ENCODE data around the gene BARX1.
A peak's percentile ranks its signal among the peaks of the same experiment; 100 is the strongest.

Gene BARX1

DNA sequence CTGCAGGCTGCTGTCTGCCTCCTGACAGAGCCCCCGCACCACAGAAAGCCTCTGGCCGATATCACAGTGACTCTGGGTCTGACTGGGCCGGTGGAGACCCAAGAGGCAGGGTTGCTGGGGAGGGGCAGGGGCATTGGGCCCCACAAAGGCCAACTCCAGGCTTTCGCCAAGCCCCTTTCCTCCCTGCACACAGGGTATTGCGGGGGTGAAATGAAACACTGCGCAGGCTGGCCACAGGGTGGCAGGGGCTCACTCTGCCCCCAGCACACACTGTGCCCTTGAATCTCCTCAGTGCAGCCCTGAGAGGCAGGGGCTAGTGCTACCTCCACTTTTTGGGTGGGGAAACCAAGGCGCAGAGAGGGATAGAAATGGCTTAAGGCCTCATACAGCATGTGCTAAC lies 44.6 kb downstream of the BARX1 start:
- ChIA-PET POLR2A (no interaction called here), CTCF (no interaction called here)
- DNase-seq (ENCODE audit: extremely low spot score): no peak
- TF ChIP-seq FOXA1 (IDR thresholded peaks at IDR 0.05) (no peak), TARDBP (IDR thresholded peaks at IDR 0.05) (no peak), ARNT (IDR thresholded peaks at IDR 0.05) (no peak), SP1 (IDR thresholded peaks at IDR 0.05) (no peak), CTBP1 (IDR thresholded peaks at IDR 0.05; ENCODE audit: borderline replicate concordance) (no peak), FOXK2 (IDR thresholded peaks at IDR 0.05) (no peak), FOXM1 (IDR thresholded peaks at IDR 0.05; ENCODE audit: borderline replicate concordance) (no peak), LEF1 (IDR thresholded peaks at IDR 0.05; ENCODE audit: borderline replicate concordance) (no peak), BHLHE40 (IDR thresholded peaks at IDR 0.05; ENCODE audit: borderline replicate concordance) (no peak), ELF4 (IDR thresholded peaks at IDR 0.05) (no peak), SUZ12 (IDR thresholded peaks at IDR 0.05) (no peak), NFRKB (IDR thresholded peaks at IDR 0.05) (no peak), ZNF384 (IDR thresholded peaks at IDR 0.05) (no peak), HDGF (IDR thresholded peaks at IDR 0.05; ENCODE audit: borderline replicate concordance) (no peak), L3MBTL2 (conservative IDR thresholded peaks at IDR 0.05) (no peak)
- TF ChIP-seq, protein P1, sequence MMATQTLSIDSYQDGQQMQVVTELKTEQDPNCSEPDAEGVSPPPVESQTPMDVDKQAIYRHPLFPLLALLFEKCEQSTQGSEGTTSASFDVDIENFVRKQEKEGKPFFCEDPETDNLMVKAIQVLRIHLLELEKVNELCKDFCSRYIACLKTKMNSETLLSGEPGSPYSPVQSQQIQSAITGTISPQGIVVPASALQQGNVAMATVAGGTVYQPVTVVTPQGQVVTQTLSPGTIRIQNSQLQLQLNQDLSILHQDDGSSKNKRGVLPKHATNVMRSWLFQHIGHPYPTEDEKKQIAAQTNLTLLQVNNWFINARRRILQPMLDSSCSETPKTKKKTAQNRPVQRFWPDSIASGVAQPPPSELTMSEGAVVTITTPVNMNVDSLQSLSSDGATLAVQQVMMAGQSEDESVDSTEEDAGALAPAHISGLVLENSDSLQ (IDR thresholded peaks at IDR 0.05): no peak

DNA sequence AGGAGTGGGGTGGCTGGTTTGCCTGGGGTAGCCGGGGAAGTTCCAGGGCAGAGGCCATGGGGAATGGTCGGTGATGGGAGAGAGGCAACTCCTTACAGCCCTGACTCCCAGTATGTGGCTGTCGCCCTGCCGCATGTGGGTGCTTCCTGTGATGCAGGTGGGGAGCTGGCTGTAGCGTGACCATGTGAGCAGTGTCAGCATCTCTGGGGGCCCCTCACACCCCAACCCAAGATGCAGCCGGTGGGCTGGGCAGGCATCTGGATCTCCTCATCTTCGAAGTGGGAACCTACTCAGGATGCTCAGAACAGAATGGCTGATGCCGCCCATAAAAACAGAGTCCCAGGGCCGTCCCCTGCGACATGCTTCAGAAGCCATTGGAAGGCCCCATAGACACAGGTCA lies 45.0 kb downstream of the BARX1 start:
- CTCF ChIA-PET: no interaction called here
- DNase-seq (ENCODE audit: extremely low spot score): no peak
- POLR2A ChIA-PET: no interaction called here
- no peak for TF ChIP-seq BHLHE40 (IDR thresholded peaks at IDR 0.05; ENCODE audit: borderline replicate concordance)
- no peak for TF ChIP-seq NFRKB (IDR thresholded peaks at IDR 0.05)

DNA sequence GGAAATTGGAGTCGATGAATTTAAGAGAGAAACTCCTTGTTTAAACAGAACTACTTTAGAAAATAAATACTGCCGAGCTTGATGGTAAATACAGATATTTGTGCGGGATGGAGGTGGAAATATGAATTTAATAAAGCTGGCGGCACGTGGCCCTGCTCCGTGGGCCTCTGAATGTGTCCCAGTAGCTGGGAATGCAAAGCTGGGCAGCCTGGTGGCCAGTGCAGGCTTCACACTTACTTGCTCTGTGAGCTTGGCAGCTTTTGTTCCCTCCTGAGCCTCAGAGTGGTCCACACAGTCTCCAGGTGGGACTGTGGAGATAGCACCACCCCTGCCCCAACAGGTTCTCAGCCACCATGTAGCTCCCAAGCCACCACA lies 45.9 kb downstream of the BARX1 start:
- DNase-seq (ENCODE audit: extremely low spot score): no peak
- CTCF ChIA-PET: no interaction called here
- POLR2A ChIA-PET: no interaction called here
- no peak for TF ChIP-seq SUZ12 (IDR thresholded peaks at IDR 0.05)
- no peak for TF ChIP-seq L3MBTL2 (conservative IDR thresholded peaks at IDR 0.05)
- TF ChIP-seq FOXM1 (IDR thresholded peaks at IDR 0.05; ENCODE audit: borderline replicate concordance): no peak
- no peak for TF ChIP-seq TARDBP (IDR thresholded peaks at IDR 0.05)
- TF ChIP-seq LEF1 (IDR thresholded peaks at IDR 0.05; ENCODE audit: borderline replicate concordance): no peak
- no peak for TF ChIP-seq SP1 (IDR thresholded peaks at IDR 0.05)
- TF ChIP-seq BHLHE40 (IDR thresholded peaks at IDR 0.05; ENCODE audit: borderline replicate concordance): no peak
- TF ChIP-seq FOXK2 (IDR thresholded peaks at IDR 0.05): no peak
- TF ChIP-seq HDGF (IDR thresholded peaks at IDR 0.05; ENCODE audit: borderline replicate concordance): no peak
- TF ChIP-seq, protein P1 (IDR thresholded peaks at IDR 0.05): no peak
- TF ChIP-seq ARNT (IDR thresholded peaks at IDR 0.05): no peak
- TF ChIP-seq FOXA1 (IDR thresholded peaks at IDR 0.05): no peak

DNA sequence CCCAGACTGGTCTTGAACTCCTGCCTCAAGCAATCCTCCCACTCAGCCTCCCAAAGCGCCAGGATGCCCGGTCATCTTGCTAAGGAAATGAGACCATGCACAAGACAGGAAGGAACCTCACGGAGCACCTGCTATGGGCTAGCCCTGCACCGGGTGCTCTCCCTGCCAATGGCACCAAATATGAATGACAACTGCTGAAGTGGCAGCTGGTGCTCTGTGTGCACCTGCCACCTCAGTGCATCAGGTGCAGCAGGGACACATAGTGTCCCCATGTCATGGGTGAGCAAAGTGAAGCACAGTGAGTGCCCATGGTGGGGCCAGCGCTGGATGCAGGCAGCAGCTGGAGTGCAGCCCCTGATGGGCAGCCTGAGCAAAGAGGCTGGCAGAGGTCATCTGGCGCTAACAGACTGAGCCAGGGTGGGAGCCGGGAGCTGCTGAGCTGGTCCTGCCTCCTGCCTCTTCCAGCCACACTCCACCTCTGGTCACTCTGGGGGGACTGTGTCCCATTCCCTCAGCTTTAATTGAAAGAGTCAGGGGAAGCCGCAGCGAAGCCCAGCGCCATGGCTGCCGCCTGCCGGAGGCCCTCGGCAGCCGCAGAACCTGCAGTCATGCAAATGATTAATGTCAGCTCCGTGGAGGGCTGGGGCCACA lies 46.4 kb downstream of the BARX1 start:
- CTCF ChIA-PET: no interaction called here

DNA sequence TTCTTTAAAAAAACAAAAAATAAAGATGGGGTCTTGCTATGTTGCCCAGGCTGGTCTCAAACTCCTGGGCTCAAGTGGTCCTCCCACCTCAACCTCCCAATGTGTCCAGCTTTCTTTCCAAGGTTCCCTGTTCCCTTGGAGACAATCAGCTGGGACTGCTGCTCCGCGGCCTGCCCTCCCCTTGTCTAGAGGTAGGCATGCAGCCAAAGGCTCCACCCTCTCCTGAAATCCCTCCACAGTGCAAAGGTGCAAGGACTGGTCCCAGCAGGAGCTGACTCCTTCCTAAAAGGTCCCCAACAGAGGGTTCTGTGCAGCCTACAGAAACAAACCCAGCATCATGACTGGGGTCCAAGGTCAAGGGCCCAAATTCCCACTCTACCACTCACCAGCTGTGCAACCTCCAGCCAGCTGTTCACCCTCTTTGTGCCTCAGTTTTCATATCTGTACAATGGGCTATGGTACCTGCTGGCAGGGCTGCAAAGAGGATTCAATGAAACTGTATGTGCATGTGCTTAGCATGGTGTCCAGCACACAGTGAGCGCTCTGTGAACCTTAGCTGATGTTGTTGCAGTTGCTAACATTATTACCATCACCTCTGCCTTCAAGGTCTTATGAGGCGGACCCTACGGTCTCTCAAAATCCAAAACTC lies 47.5 kb downstream of the BARX1 start:
- CTCF ChIA-PET: no interaction called here
- POLR2A ChIA-PET: no interaction called here
- no peak for TF ChIP-seq CTBP1 (IDR thresholded peaks at IDR 0.05; ENCODE audit: borderline replicate concordance)
- no peak for TF ChIP-seq L3MBTL2 (conservative IDR thresholded peaks at IDR 0.05)
- no peak for TF ChIP-seq ARNT (IDR thresholded peaks at IDR 0.05)

More for the DNA sequence above, 46.4 kb downstream of the BARX1 start:
- TF ChIP-seq FOXK2 (IDR thresholded peaks at IDR 0.05): no peak
- TF ChIP-seq SUZ12 (IDR thresholded peaks at IDR 0.05): no peak
- TF ChIP-seq, protein P1 (IDR thresholded peaks at IDR 0.05): peak; percentile 34
- no peak for TF ChIP-seq HDGF (IDR thresholded peaks at IDR 0.05; ENCODE audit: borderline replicate concordance)
- no peak for TF ChIP-seq LEF1 (IDR thresholded peaks at IDR 0.05; ENCODE audit: borderline replicate concordance)
- no peak for TF ChIP-seq ZNF384 (IDR thresholded peaks at IDR 0.05)
- TF ChIP-seq FOXA1 (IDR thresholded peaks at IDR 0.05): no peak
- TF ChIP-seq ARNT (IDR thresholded peaks at IDR 0.05): no peak
- POLR2A ChIA-PET: no interaction called here
- DNase-seq (ENCODE audit: extremely low spot score): no peak

DNA sequence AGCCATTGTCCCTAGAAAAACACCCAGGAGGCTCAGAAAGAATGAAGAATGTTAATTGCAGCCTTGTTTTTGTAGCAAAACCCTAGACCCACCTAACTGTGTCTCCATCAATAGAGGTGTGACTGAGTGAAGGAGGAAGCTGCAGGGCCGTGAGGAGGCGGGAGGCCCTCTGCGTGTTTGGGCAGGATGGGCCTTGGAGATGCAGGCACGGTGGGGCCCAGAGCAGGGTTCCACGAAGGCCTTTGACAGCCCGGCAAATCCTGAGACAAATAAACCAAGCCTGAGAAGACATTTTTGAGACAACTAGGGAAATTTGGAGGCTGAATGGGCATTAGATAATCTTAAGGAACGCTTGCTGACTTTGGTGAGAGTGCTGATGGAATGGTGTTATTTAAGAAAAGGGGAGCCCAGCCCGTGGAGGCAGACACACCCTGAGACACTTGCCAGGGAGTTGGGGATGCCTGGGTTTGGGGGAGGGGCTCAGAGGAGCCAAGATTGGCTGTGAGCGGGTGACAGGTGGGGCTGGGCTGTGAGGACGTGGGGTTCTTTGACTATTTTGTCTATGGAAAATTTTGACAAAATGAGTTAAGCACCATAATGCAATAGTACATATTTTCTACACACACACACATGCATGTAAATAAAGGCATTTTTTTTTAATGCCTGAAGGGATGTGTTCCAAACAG lies 48.8 kb downstream of the BARX1 start:
- ChIA-PET CTCF (no interaction called here), POLR2A (no interaction called here)
- no peak for TF ChIP-seq ARNT (IDR thresholded peaks at IDR 0.05)
- no peak for TF ChIP-seq FOXK2 (IDR thresholded peaks at IDR 0.05)
- no peak for TF ChIP-seq FOXA1 (IDR thresholded peaks at IDR 0.05)
- no peak for TF ChIP-seq SP1 (IDR thresholded peaks at IDR 0.05)
- no peak for TF ChIP-seq LEF1 (IDR thresholded peaks at IDR 0.05; ENCODE audit: borderline replicate concordance)
- DNase-seq (ENCODE audit: extremely low spot score): no peak

More for the DNA sequence above, 47.5 kb downstream of the BARX1 start:
- no peak for DNase-seq (ENCODE audit: extremely low spot score)
